HEK293 (cell line): ENCODE results near the gene TMEM123.

Experiments
- ZBTB1 ChIP-seq: fragments of 450-650 bp; formaldehyde crosslinking; IDR thresholded peaks from 2 replicates; pipeline ENCODE4 v1.5.1; 2016; ENCODE audit warnings: missing biosample characterization, missing genetic modification characterization
- ZBTB7A ChIP-seq: fragments of 450-650 bp; formaldehyde crosslinking; IDR thresholded peaks from 2 replicates; pipeline ENCODE4 v1.5.1; 2016; ENCODE audit warnings: low read depth, missing biosample characterization, missing genetic modification characterization
- ZBTB8A ChIP-seq: fragments of 450-650 bp; formaldehyde crosslinking; IDR thresholded peaks from 2 replicates; pipeline ENCODE4 v1.5.1; 2016; ENCODE audit warnings: missing biosample characterization, missing genetic modification characterization
- ZNF184 ChIP-seq: fragments of 450-650 bp; IDR thresholded peaks from 2 replicates; pipeline ENCODE4 v1.5.1; 2018; ENCODE audit warnings: missing biosample characterization, mild to moderate bottlenecking, missing genetic modification characterization
- ZNF214 ChIP-seq: fragments of 450-650 bp; formaldehyde crosslinking; IDR thresholded peaks from 2 replicates; pipeline ENCODE4 v1.5.1; 2017; ENCODE audit warnings: missing biosample characterization, mild to moderate bottlenecking, missing genetic modification characterization, borderline replicate concordance
- ZNF585B ChIP-seq: fragments of 450-650 bp; formaldehyde crosslinking; IDR thresholded peaks from 2 replicates; pipeline ENCODE4 v1.5.1; 2016; ENCODE audit warnings: missing biosample characterization, missing genetic modification characterization
- ZNF791 ChIP-seq: fragments of 450-650 bp; formaldehyde crosslinking; IDR thresholded peaks from 2 replicates; pipeline ENCODE4 v1.5.1; 2016; ENCODE audit warnings: missing biosample characterization, missing genetic modification characterization
- ZNF792 ChIP-seq: fragments of 450-650 bp; formaldehyde crosslinking; IDR thresholded peaks from 2 replicates; pipeline ENCODE4 v1.5.1; 2016; ENCODE audit warnings: missing biosample characterization, missing genetic modification characterization
- ZSCAN16 ChIP-seq: fragments of 450-650 bp; formaldehyde crosslinking; IDR thresholded peaks from 2 replicates; pipeline ENCODE4 v1.5.1; 2016; ENCODE audit warnings: missing biosample characterization, missing genetic modification characterization
- TF ChIP-seq, protein P1 (sequence below): fragments of 450-650 bp; formaldehyde crosslinking; IDR thresholded peaks from 2 replicates; pipeline ENCODE4 v1.5.1; 2016; ENCODE audit warnings: missing biosample characterization, missing genetic modification characterization
- TF ChIP-seq, protein P2 (sequence below): fragments of 450-650 bp; formaldehyde crosslinking; IDR thresholded peaks from 2 replicates; pipeline ENCODE4 v1.5.1; 2016; ENCODE audit warnings: missing biosample characterization, missing genetic modification characterization

DNA sequence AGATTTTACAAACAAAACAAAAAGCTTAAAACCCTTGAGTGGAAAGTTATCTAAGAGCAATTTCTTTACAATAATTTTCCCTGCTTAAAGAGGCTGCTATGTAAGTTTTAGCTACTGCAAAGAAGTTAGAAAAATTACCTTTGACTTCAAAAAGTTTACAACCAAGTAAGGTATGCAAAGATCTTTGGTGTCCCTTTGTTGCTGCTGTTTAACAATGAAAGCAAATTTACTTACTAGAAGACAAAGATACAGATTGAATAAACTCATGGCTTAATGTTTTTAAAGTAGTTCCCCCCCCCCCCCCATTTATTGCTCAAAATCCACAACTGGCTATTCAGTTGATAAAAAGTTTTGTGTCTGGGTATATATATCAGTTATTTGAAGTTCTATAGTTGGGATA is 26.0 kb downstream of the TMEM123 start:
- TF ChIP-seq ZBTB7A (tag by site-specific recombination): no peak
- no peak for TF ChIP-seq ZNF791 (tag by site-specific recombination)
- TF ChIP-seq, protein P1, sequence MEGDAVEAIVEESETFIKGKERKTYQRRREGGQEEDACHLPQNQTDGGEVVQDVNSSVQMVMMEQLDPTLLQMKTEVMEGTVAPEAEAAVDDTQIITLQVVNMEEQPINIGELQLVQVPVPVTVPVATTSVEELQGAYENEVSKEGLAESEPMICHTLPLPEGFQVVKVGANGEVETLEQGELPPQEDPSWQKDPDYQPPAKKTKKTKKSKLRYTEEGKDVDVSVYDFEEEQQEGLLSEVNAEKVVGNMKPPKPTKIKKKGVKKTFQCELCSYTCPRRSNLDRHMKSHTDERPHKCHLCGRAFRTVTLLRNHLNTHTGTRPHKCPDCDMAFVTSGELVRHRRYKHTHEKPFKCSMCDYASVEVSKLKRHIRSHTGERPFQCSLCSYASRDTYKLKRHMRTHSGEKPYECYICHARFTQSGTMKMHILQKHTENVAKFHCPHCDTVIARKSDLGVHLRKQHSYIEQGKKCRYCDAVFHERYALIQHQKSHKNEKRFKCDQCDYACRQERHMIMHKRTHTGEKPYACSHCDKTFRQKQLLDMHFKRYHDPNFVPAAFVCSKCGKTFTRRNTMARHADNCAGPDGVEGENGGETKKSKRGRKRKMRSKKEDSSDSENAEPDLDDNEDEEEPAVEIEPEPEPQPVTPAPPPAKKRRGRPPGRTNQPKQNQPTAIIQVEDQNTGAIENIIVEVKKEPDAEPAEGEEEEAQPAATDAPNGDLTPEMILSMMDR (tag by site-specific recombination): no peak
- no peak for TF ChIP-seq ZNF585B (tag by site-specific recombination)
- TF ChIP-seq, protein P2, sequence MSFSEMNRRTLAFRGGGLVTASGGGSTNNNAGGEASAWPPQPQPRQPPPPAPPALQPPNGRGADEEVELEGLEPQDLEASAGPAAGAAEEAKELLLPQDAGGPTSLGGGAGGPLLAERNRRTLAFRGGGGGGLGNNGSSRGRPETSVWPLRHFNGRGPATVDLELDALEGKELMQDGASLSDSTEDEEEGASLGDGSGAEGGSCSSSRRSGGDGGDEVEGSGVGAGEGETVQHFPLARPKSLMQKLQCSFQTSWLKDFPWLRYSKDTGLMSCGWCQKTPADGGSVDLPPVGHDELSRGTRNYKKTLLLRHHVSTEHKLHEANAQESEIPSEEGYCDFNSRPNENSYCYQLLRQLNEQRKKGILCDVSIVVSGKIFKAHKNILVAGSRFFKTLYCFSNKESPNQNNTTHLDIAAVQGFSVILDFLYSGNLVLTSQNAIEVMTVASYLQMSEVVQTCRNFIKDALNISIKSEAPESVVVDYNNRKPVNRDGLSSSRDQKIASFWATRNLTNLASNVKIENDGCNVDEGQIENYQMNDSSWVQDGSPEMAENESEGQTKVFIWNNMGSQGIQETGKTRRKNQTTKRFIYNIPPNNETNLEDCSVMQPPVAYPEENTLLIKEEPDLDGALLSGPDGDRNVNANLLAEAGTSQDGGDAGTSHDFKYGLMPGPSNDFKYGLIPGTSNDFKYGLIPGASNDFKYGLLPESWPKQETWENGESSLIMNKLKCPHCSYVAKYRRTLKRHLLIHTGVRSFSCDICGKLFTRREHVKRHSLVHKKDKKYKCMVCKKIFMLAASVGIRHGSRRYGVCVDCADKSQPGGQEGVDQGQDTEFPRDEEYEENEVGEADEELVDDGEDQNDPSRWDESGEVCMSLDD (tag by site-specific recombination): no peak
- TF ChIP-seq ZNF792: no peak
- TF ChIP-seq ZNF184: no peak
- no peak for TF ChIP-seq ZNF214
- no peak for TF ChIP-seq ZBTB1 (tag by site-specific recombination)
- no peak for TF ChIP-seq ZBTB8A (tag by site-specific recombination)
- no peak for TF ChIP-seq ZSCAN16 (tag by site-specific recombination)
